Upper lobe of left lung (tissue), 6 donors: ENCODE results near the gene TRIP10. TPM values are rescaled to one million over a fixed set of nuclear protein-coding genes. Genes with fewer than 3 reads are reported as not detected.

Experiments
- ATAC-seq, 2 donors: fragments of 200-7000 bp; cut with Tn5 transposase; one replicate each; pipeline ENCODE4 v1.9.1; 2022; ENCODE audit warnings: mild to moderate bottlenecking in 2 of 2, moderate library complexity in 2 of 2; ENCODE audit not compliant: low FRiP score in 2 of 2
- DNase-seq, 2 donors: peaks; one replicate each; pipeline ENCODE4 v3.0.0-alpha.2; 2019 to 2020
- H3K27ac ChIP-seq, 4 donors: fragments of 200-600 bp; sonication (generic); one replicate each; pipeline ENCODE4 v1.5.1; 2016 to 2019
- H3K27me3 ChIP-seq, 4 donors: fragments of 200-600 bp; sonication (generic); one replicate each; pipeline ENCODE4 v1.5.1; 2017 to 2019
- H3K36me3 ChIP-seq, 4 donors: fragments of 200-600 bp; sonication (generic); one replicate each; pipeline ENCODE4 v1.5.1; 2016 to 2019
- H3K4me1 ChIP-seq, 4 donors: fragments of 200-600 bp; sonication (generic); one replicate each; pipeline ENCODE4 v1.5.1; 2018 to 2019
- H3K4me3 ChIP-seq, 4 donors: fragments of 200-600 bp; sonication (generic); one replicate each; pipeline ENCODE4 v1.5.1; 2017 to 2019; ENCODE audit warnings: mild to moderate bottlenecking in 2 of 4, moderate library complexity in 1 of 4
- H3K9me3 ChIP-seq, 4 donors: fragments of 200-600 bp; sonication (generic); one replicate each; pipeline ENCODE4 v1.5.1; 2018 to 2019
- CTCF ChIP-seq, 6 experiments: fragments of 450-650 bp in 4 of 6; fragments of 200-600 bp in 2 of 6; sonication (generic) in 2 of 6; IDR thresholded peaks; one replicate each; pipeline ENCODE4 v1.5.1; 2016 to 2019; ENCODE audit warnings: antibody characterized with exemption in 6 of 6
- EP300 ChIP-seq, 4 donors: sonication (generic); formaldehyde crosslinking; IDR thresholded peaks; one replicate each; pipeline ENCODE4 v1.5.1; 2017; ENCODE audit warnings: antibody characterized with exemption in 4 of 4, control low read depth in 2 of 4
- POLR2A ChIP-seq, 4 donors: fragments of 450-650 bp; IDR thresholded peaks; one replicate each; pipeline ENCODE4 v1.5.1; 2016 to 2017; ENCODE audit warnings: antibody characterized with exemption in 4 of 4, mild to moderate bottlenecking in 2 of 4
- POLR2AphosphoS5 ChIP-seq, 2 donors: sonication (generic); formaldehyde crosslinking; IDR thresholded peaks; one replicate each; pipeline ENCODE4 v1.5.1; 2017; ENCODE audit warnings: antibody characterized with exemption in 2 of 2
- WGBS, 2 donors: methylation state at CpG; one replicate each; pipeline ENCODE4 v1.1.5; 2017 to 2018; 5-methylcytosine and 5-hydroxymethylcytosine counted together
- total RNA-seq, 6 donors: library from RNA; depleted of rRNA in 4 of 6; stranded (reverse); fragments of >200 nt in 4 of 6; gene quantifications; one replicate each; pipeline versions ENCODE4 v1.1.0 to v1.2.1, GENCODE V29; 2016 to 2021
- donor health status: DM: no; HTN: no; CAD: no; lungs with moderate emphysema.
- donor health status: DM: no; HTN: yes; CAD: no; lungs with severe emphysema.

TRIP10 gene
- total RNA-seq, 6 donors from 2014 or later, result 59.6 to 423 (median 74.3) TPM

GRCh38 chr19:6719992-6720368, 19.5 kb upstream of the TRIP10 start:
- ATAC-seq, result no peak
- peak overlapping the region in 3 of 4 donors; percentile 27 to 81 (median 63) for H3K27ac ChIP-seq
- peak overlapping the region in 3 of 4 donors; percentile 32 to 48 (median 45) for H3K4me3 ChIP-seq
- H3K27me3 ChIP-seq, result no peaks in the 10 kb centered on the region
- peaks cover 0 to 16% (median 0%) of the 10 kb centered on the region in 4 donors for H3K36me3 ChIP-seq
- DNase-seq, result no peak
- peaks cover 22 to 40% (median 34%) of the 10 kb centered on the region in 4 donors for H3K4me1 ChIP-seq
- TF ChIP-seq POLR2AphosphoS5 (IDR thresholded peaks at IDR 0.05), result no peak
- no peak for TF ChIP-seq EP300 (IDR thresholded peaks at IDR 0.05)
- TF ChIP-seq CTCF (IDR thresholded peaks at IDR 0.05), result no peak
- no peak for TF ChIP-seq POLR2A (IDR thresholded peaks at IDR 0.05)
- 70% methylated on average over 3 of the region's 3 CpGs for WGBS, 2 donors
- H3K9me3 ChIP-seq, result no peaks in the 10 kb centered on the region

DNA sequence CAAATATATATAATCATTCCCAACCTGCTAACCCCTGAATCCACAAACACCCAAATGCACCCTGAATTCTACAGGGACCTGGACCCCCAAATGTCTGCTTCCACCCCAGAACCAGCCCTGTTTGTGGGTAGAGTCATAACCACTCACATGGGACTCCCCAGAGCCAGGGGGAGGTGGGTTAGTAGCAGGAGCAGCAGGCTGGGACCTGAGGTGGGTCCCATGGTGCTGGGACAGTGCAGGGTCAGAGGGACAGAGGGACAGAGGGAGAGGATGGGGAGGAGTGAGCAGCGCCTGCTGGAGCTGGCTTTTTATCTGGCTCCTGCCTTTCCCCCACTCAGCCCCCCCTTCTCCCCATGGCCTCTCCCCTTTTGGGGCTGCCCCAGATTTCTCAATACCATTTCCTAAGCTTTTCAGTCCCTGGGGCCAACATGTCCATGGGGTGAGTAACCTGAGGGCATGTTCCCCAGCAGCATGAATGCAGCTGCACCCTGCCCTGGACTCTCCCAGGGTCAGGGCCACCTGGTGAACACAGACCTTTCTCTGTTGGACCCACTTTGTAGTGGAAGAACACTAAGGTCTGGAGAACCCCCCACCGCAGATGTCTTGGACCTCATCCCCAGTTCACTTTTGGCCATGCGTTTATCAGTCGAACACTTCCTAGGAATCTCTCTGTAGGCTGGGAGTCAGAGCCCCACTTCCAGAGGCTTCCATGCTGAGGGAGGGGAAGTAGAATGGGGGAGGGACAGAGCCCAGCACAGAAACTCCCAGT, 18.9 kb upstream of the TRIP10 start, which contains the start of gene C3:
C3 (minus strand) TSS at position 282 of the 769 bp plus-strand sequence; CDS start at position 221, 61 bp downstream.
- H3K9me3 ChIP-seq, result no peaks in the 10 kb centered on the region
- H3K27ac ChIP-seq, result peak within 1 kb of the TSS; percentile 63 to 81 (median 74)
- H3K4me1 ChIP-seq, result peaks cover 22 to 40% (median 34%) of the 10 kb centered on the region in 4 donors
- no peaks in the 10 kb centered on the region for H3K27me3 ChIP-seq
- TF ChIP-seq POLR2AphosphoS5 (IDR thresholded peaks at IDR 0.05), result peak; percentile 76 to 77
- TF ChIP-seq EP300 (IDR thresholded peaks at IDR 0.05), result peak in 2 of 4 donors; percentile 62 to 64
- no peak for TF ChIP-seq CTCF (IDR thresholded peaks at IDR 0.05)
- peak in 3 of 4 donors; percentile 36 to 71 (median 65) for TF ChIP-seq POLR2A (IDR thresholded peaks at IDR 0.05)
- DNase-seq, result peak in 1 of 2 donors; percentile 86
- WGBS, 2 donors, result 60 to 64% methylated on average over 3 to 4 of the region's 4 CpGs
- H3K4me3 ChIP-seq, result peak within 1 kb of the TSS in 3 of 4 donors; percentile 32 to 48 (median 45)
- peaks cover 0 to 16% (median 0%) of the 10 kb centered on the region in 4 donors for H3K36me3 ChIP-seq
- ATAC-seq, result peak; percentile 82 to 84

DNA sequence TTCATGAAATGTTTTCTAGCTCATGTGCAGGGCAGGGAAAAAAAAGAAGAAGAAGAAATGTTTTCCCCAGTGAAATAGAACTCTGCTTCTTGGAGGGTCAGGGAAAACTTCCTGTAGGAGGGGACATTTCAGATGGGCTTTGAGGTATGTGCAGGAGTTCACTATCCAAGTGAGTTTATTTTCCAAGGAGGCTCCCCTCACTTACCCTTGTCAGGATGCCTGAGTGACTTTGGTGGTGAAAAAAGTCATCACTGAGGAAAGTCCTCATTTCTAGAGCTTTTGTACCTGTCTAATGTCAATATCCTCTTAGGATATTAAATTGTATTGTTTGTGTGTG, 18.4 kb upstream of the TRIP10 start:
- no peak for TF ChIP-seq EP300 (IDR thresholded peaks at IDR 0.05)
- no peak for TF ChIP-seq POLR2A (IDR thresholded peaks at IDR 0.05)
- no peak for TF ChIP-seq POLR2AphosphoS5 (IDR thresholded peaks at IDR 0.05)
- TF ChIP-seq CTCF (IDR thresholded peaks at IDR 0.05), result no peak
- Histone ChIP-seq H3K4me1 (peaks cover 22 to 40% (median 34%) of the 10 kb centered on the region in 4 donors), H3K36me3 (peaks cover 0 to 16% (median 0%) of the 10 kb centered on the region in 4 donors), H3K9me3 (no peaks in the 10 kb centered on the region), H3K4me3 (no peak overlapping the region), H3K27me3 (no peaks in the 10 kb centered on the region), H3K27ac (peak overlapping the region; percentile 63 to 81 (median 74))
- no peak for ATAC-seq
- DNase-seq, result no peak

DNA sequence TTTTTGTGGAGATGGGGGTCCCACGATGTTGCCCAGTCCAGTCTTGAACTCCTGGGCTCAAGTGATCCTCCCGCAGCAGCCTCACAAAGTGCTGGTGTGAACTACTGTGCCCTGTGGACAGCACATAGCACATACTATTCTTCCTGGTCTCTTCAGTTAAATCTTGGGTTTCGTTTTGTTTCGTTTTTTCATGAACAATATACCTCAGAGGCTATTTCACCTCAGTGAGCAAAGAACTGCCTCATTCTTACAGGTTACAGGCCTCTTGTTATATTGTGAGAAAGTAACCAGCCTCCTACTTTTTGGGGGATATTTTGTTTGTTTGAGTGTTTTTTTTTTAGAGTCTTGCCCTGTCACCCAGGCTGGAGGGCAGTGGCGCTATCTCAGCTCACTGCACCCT, 17.7 kb upstream of the TRIP10 start:
- Histone ChIP-seq H3K9me3 (no peaks in the 10 kb centered on the region), H3K27me3 (no peaks in the 10 kb centered on the region), H3K4me3 (no peak overlapping the region), H3K36me3 (peaks cover 0 to 16% (median 0%) of the 10 kb centered on the region in 4 donors), H3K4me1 (peaks cover 22 to 40% (median 34%) of the 10 kb centered on the region in 4 donors), H3K27ac (peak overlapping the region; percentile 63 to 81 (median 74))
- DNase-seq, result no peak
- no peak for ATAC-seq
- TF ChIP-seq POLR2A (IDR thresholded peaks at IDR 0.05), result no peak
- no peak for TF ChIP-seq CTCF (IDR thresholded peaks at IDR 0.05)
- TF ChIP-seq EP300 (IDR thresholded peaks at IDR 0.05), result no peak
- TF ChIP-seq POLR2AphosphoS5 (IDR thresholded peaks at IDR 0.05), result no peak
- WGBS, 2 donors, result 53 to 61% methylated on average over 5 of the region's 5 CpGs
